Endothelial cell (in vitro differentiated cells): ENCODE measurements around the gene CENPB. TPM values are rescaled to one million over a fixed set of nuclear protein-coding genes. Genes with fewer than 3 reads are reported as not detected.

Experiments
- DNase-seq: peaks from one replicate; pipeline ENCODE4 v3.0.0; 2021; ENCODE audit warnings: low spot score
- H3K27ac Mint-ChIP-seq: one replicate; pipeline ENCODE4 v1.8.0; 2021; ENCODE audit warnings: mixed read lengths, inconsistent platforms; ENCODE audit not compliant: unreplicated experiment
- H3K27me3 Mint-ChIP-seq: one replicate; pipeline ENCODE4 v1.8.0; 2021; ENCODE audit warnings: mild to moderate bottlenecking, moderate library complexity, mixed read lengths, inconsistent platforms; ENCODE audit not compliant: unreplicated experiment
- H3K36me3 Mint-ChIP-seq: one replicate; pipeline ENCODE4 v1.8.0; 2021; ENCODE audit warnings: mild to moderate bottlenecking, low read depth, mixed read lengths, inconsistent platforms; ENCODE audit not compliant: unreplicated experiment
- H3K4me1 Mint-ChIP-seq: one replicate; pipeline ENCODE4 v1.8.0; 2021; ENCODE audit warnings: mild to moderate bottlenecking, mixed read lengths, inconsistent platforms; ENCODE audit not compliant: unreplicated experiment
- H3K4me3 Mint-ChIP-seq: one replicate; pipeline ENCODE4 v1.8.0; 2021; ENCODE audit warnings: mild to moderate bottlenecking, mixed read lengths, inconsistent platforms; ENCODE audit not compliant: unreplicated experiment
- H3K9me3 Mint-ChIP-seq: one replicate; pipeline ENCODE4 v1.8.0; 2021; ENCODE audit warnings: mixed read lengths, inconsistent platforms; ENCODE audit not compliant: unreplicated experiment
- total RNA-seq: library from RNA; stranded (reverse); fragmentation: NEBNext Ultra II Directional; extraction: Animal tissue kit (Norgen Biotek cat#: 25700); gene quantifications from one replicate; pipeline ENCODE4 v1.2.1, GENCODE V29; 2021; ENCODE audit not compliant: unreplicated experiment
- TF ChIP-seq, protein P1 (sequence below): fragments of 200-600 bp; sonication (generic); IDR thresholded peaks from one replicate; pipeline ENCODE4 v1.5.0; 2021; ENCODE audit warnings: antibody characterized with exemption; ENCODE audit not compliant: unreplicated experiment

The CENPB gene
- total RNA-seq, 1 donor from 2014 or later = 57.9 TPM

DNA sequence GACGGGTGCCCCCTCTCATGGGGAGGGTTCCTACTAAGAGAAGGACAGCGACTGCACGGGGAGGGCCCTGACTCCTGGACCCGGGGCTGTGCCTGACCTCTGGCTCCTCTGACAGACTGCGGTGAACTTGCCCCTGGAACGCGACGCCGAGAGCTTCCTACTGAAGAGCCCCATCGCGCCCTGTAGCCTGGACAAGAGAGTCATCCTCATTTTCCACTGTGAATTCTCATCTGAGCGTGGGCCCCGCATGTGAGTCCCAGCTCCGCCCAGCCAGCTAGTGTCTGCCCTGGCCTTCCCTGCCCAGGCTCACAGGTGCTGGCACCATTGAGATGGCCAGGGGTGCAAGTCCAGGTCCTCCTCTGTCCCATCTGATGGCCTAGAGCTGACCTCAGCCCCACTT, 16.7 kb upstream of the CENPB start:
- Mint-ChIP-seq H3K4me1 (peaks cover 22% of the 10 kb centered on the region), H3K36me3 (peaks cover 25% of the 10 kb centered on the region), H3K27me3 (peaks cover 9% of the 10 kb centered on the region), H3K9me3 (no peaks in the 10 kb centered on the region), H3K4me3 (peak overlapping the region; percentile 7), H3K27ac (no peak overlapping the region)
- DNase-seq = no peak
- TF ChIP-seq, protein P1, sequence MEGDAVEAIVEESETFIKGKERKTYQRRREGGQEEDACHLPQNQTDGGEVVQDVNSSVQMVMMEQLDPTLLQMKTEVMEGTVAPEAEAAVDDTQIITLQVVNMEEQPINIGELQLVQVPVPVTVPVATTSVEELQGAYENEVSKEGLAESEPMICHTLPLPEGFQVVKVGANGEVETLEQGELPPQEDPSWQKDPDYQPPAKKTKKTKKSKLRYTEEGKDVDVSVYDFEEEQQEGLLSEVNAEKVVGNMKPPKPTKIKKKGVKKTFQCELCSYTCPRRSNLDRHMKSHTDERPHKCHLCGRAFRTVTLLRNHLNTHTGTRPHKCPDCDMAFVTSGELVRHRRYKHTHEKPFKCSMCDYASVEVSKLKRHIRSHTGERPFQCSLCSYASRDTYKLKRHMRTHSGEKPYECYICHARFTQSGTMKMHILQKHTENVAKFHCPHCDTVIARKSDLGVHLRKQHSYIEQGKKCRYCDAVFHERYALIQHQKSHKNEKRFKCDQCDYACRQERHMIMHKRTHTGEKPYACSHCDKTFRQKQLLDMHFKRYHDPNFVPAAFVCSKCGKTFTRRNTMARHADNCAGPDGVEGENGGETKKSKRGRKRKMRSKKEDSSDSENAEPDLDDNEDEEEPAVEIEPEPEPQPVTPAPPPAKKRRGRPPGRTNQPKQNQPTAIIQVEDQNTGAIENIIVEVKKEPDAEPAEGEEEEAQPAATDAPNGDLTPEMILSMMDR = no peak

DNA sequence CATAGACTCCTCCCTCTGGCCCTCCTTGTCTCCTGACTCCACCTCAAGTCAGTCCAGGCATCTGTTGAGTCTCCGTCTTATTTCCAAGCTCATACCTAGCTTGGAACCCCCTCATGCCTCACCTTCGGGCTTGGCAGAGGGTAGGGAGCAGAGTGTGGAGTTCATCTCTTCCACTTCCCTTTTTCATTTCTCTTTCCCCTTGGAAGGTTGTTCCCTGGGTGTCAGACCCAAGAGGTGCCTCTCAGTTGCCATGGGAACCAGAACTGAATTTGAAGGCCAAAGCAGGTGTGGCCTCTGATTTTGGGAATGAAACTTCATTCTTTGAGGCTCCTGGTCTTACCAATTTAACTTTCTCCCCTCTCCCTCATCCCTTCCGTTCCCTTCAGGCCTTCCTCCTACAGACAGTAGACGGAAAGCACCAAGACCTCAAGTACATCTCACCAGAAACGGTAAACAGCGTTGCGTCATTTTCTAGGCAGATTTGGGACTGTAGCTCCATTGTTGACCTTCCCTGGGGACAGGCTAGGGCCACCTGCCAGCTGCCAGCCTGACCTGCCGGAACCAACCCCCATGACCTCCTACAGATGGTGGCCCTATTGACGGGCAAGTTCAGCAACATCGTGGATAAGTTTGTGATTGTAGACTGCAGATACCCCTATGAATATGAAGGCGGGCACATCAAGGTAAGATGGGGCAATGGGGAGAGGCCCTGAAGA, 16.1 kb upstream of the CENPB start:
- H3K27ac Mint-ChIP-seq = no peak overlapping the region
- H3K4me1 Mint-ChIP-seq = peaks cover 23% of the 10 kb centered on the region
- H3K4me3 Mint-ChIP-seq = no peak overlapping the region

DNA sequence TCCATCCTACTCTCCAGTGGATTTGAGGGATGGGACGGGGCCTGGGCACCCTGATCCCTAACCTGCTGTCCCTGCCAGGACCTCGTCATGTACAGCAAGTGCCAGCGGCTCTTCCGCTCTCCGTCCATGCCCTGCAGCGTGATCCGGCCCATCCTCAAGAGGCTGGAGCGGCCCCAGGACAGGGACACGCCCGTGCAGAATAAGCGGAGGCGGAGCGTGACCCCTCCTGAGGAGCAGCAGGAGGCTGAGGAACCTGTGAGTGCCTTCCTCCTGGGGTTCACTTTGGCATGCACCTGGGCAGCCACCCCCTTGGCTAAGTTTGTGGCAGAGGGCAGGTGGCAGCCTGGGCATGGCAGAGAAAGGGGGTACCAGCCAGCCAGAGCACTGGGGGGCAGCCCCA, 15.3 kb upstream of the CENPB start:
- TF ChIP-seq, protein P1 = no peak
- no peak overlapping the region for H3K4me3 Mint-ChIP-seq
- peaks cover 25% of the 10 kb centered on the region for H3K36me3 Mint-ChIP-seq
- no peak for DNase-seq
- H3K27ac Mint-ChIP-seq = no peak overlapping the region
- peaks cover 18% of the 10 kb centered on the region for H3K4me1 Mint-ChIP-seq
- H3K27me3 Mint-ChIP-seq = peaks cover 21% of the 10 kb centered on the region
- no peaks in the 10 kb centered on the region for H3K9me3 Mint-ChIP-seq

More for the DNA sequence above, 16.1 kb upstream of the CENPB start:
- H3K27me3 Mint-ChIP-seq = peaks cover 15% of the 10 kb centered on the region
- no peak for DNase-seq
- H3K9me3 Mint-ChIP-seq = no peaks in the 10 kb centered on the region
- peaks cover 25% of the 10 kb centered on the region for H3K36me3 Mint-ChIP-seq
- TF ChIP-seq, protein P1 = no peak

GRCh38 chr20:3801299-3801698, 14.8 kb upstream of the CENPB start:
- Mint-ChIP-seq H3K36me3 (peaks cover 25% of the 10 kb centered on the region), H3K4me1 (peaks cover 18% of the 10 kb centered on the region), H3K9me3 (no peaks in the 10 kb centered on the region), H3K4me3 (no peak overlapping the region), H3K27me3 (peaks cover 21% of the 10 kb centered on the region), H3K27ac (no peak overlapping the region)
- TF ChIP-seq, protein P1 = no peak
- no peak for DNase-seq

- no peak for DNase-seq
- H3K4me3 Mint-ChIP-seq = no peak overlapping the region
- H3K27ac Mint-ChIP-seq = no peak overlapping the region
- TF ChIP-seq, protein P1 = no peak
- peaks cover 21% of the 10 kb centered on the region for H3K27me3 Mint-ChIP-seq
- H3K4me1 Mint-ChIP-seq = peaks cover 18% of the 10 kb centered on the region
- peaks cover 25% of the 10 kb centered on the region for H3K36me3 Mint-ChIP-seq
- no peaks in the 10 kb centered on the region for H3K9me3 Mint-ChIP-seq
These were observed 14.3 kb upstream of the CENPB start for GRCh38 chr20:3800878-3801260.
